Lung (tissue), 12 donors: ENCODE data around the gene GNG13. TPM values are rescaled to one million over a fixed set of nuclear protein-coding genes. Genes with fewer than 3 reads are reported as not detected.

Experiments used
- ATAC-seq: fragments of 200-7000 bp; cut with Tn5 transposase; one replicate; pipeline ENCODE4 v1.9.1; 2020; ENCODE audit warnings: moderate number of reproducible peaks; ENCODE audit not compliant: insufficient read depth, low FRiP score
- DNase-seq, 3 donors: peaks; one replicate each; pipeline ENCODE4 v3.0.0-alpha.2; 2013 to 2017
- H3K27ac ChIP-seq, 2 donors: one replicate each; pipeline ENCODE4 v1.5.1; 2013; ENCODE audit warnings: mild to moderate bottlenecking in 2 of 2, moderate library complexity in 2 of 2, control low read depth in 1 of 2, inconsistent platforms in 1 of 2, low read depth in 1 of 2, low read length in 1 of 2
- H3K27me3 ChIP-seq, 3 donors: one replicate each; pipeline ENCODE4 v1.5.1; 2013; ENCODE audit warnings: low read length in 2 of 3; ENCODE audit not compliant: control insufficient read depth in 3 of 3, insufficient read depth in 3 of 3
- H3K36me3 ChIP-seq, 4 donors: one replicate each; pipeline ENCODE4 v1.5.1; 2013; ENCODE audit warnings: low read length in 4 of 4, mild to moderate bottlenecking in 1 of 4, moderate library complexity in 1 of 4; ENCODE audit not compliant: control insufficient read depth in 4 of 4, insufficient read depth in 4 of 4
- H3K4me1 ChIP-seq, 5 donors: one replicate each; pipeline ENCODE4 v1.5.1; 2013; ENCODE audit warnings: low read length in 5 of 5, mild to moderate bottlenecking in 2 of 5, moderate library complexity in 1 of 5; ENCODE audit not compliant: control insufficient read depth in 5 of 5, insufficient read depth in 5 of 5
- H3K4me3 ChIP-seq: one replicate; pipeline ENCODE4 v1.5.1; 2013; ENCODE audit warnings: mild to moderate bottlenecking, control low read depth, moderate library complexity
- H3K9ac ChIP-seq, 2 donors: one replicate each; pipeline ENCODE4 v1.5.1; 2013; ENCODE audit warnings: low read length in 2 of 2, control low read depth in 1 of 2; ENCODE audit not compliant: insufficient read depth in 1 of 2
- H3K9me3 ChIP-seq, 4 donors: one replicate each; pipeline ENCODE4 v1.5.1; 2013; ENCODE audit warnings: low read length in 3 of 4, mild to moderate bottlenecking in 1 of 4, moderate library complexity in 1 of 4; ENCODE audit not compliant: control insufficient read depth in 4 of 4, insufficient read depth in 3 of 4
- WGBS, 2 donors: extraction: QIAGEN DNeasy Blood & Tissue Kit; methylation state at CpG; one replicate each; pipeline ENCODE4 v1.1.7; 2013; 5-methylcytosine and 5-hydroxymethylcytosine counted together
- polyA plus RNA-seq, 2 donors: library from polyadenylated mRNA; stranded (reverse); fragments of 200-250 nt; gene quantifications; one replicate each; pipeline ENCODE4 v1.2.1, GENCODE V29; 2013
- total RNA-seq, 2 donors: library from RNA; depleted of rRNA in 1 of 2; stranded (reverse); fragments of >200 nt in 1 of 2; gene quantifications; one replicate each; pipeline ENCODE4 v1.2.1, GENCODE V29; 2014 to 2021
- TF ChIP-seq, protein P1 (sequence below): IDR thresholded peaks from 2 replicates; pipeline ENCODE4 v1.5.1; 2012; ENCODE audit warnings: mild to moderate bottlenecking; ENCODE audit errors: control extremely low read depth, extremely low read depth
- donor health status: control.
- donor health status: control.
- donor health status: Bipolar disorder and iron deficiency.
- donor health status: healthy.
- donor health status: DM: yes; HTN: yes; CAD: no.

GNG13 gene
- total and polyA plus RNA-seq, 4 donors: not detected

GRCh38 chr16:830871-831570, 30.5 kb upstream of the GNG13 start:
- peaks cover 0 to 8% (median 0%) of the 10 kb centered on the region in 5 donors for H3K4me1 ChIP-seq
- TF ChIP-seq, protein P1, sequence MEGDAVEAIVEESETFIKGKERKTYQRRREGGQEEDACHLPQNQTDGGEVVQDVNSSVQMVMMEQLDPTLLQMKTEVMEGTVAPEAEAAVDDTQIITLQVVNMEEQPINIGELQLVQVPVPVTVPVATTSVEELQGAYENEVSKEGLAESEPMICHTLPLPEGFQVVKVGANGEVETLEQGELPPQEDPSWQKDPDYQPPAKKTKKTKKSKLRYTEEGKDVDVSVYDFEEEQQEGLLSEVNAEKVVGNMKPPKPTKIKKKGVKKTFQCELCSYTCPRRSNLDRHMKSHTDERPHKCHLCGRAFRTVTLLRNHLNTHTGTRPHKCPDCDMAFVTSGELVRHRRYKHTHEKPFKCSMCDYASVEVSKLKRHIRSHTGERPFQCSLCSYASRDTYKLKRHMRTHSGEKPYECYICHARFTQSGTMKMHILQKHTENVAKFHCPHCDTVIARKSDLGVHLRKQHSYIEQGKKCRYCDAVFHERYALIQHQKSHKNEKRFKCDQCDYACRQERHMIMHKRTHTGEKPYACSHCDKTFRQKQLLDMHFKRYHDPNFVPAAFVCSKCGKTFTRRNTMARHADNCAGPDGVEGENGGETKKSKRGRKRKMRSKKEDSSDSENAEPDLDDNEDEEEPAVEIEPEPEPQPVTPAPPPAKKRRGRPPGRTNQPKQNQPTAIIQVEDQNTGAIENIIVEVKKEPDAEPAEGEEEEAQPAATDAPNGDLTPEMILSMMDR: no peak
- no peak overlapping the region for H3K4me3 ChIP-seq
- peak overlapping the region in 1 of 2 donors; percentile 20 for H3K27ac ChIP-seq
- 25 to 46% methylated on average over 24 of the region's 24 CpGs for WGBS, 2 donors
- ATAC-seq (no peak), DNase-seq (no peak)
- no peak overlapping the region for H3K9ac ChIP-seq
- peaks cover 0 to 12% (median 2%) of the 10 kb centered on the region in 4 donors for H3K9me3 ChIP-seq
- H3K36me3 ChIP-seq: no peaks in the 10 kb centered on the region
- peaks cover 0 to 3% (median 0%) of the 10 kb centered on the region in 3 donors for H3K27me3 ChIP-seq

DNA sequence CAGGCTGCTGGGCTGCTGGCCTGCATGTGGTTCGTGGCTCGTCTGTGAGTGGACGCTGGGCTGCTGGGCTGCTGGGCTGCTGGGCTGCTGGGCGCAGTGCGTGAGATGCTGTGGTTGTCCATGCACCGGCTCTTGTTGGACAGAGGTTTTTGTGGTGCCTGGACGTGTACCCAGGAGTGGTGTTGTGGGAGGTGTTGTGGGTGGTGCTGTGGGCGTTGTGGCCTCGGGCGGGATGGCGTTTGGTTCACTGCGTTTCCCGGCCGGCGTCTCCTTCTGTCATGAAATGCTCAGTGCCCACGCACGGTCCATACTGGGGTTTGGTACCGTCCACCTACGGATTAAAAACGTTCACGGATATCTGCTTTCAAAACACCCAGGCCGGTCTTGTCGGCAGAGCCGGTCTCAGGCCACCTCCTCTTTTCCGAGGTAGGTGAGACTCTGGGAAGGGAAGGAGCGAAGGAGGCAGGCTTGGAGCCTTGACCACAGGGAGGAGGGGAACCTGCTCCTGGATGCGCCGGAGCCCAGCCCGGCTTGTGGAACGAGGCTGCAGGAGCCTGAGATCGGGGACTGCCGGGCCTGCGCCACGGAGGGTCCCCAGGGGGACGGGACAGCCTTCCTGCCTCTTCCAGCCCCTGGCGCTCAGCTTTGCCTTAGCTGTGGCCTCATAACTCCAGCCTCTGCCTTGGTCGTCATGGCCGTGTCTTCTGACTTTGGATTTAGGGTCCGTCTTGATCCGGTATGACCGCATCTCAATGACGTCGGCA, 29.8 kb upstream of the GNG13 start:
- ATAC-seq (no peak), DNase-seq (no peak)
- 85 to 86% methylated on average over 43 of the region's 43 CpGs for WGBS, 2 donors
- TF ChIP-seq, protein P1: no peak
- H3K27me3 ChIP-seq: peaks cover 0 to 3% (median 3%) of the 10 kb centered on the region in 3 donors
- no peak overlapping the region for H3K27ac ChIP-seq
- peaks cover 0 to 6% (median 1%) of the 10 kb centered on the region in 4 donors for H3K9me3 ChIP-seq
- H3K4me3 ChIP-seq: no peak overlapping the region
- H3K9ac ChIP-seq: no peak overlapping the region
- peaks cover 0 to 9% (median 0%) of the 10 kb centered on the region in 5 donors for H3K4me1 ChIP-seq
- H3K36me3 ChIP-seq: no peaks in the 10 kb centered on the region

- Histone ChIP-seq H3K4me3 (no peak overlapping the region), H3K9ac (no peak overlapping the region), H3K4me1 (peaks cover 0 to 12% (median 6%) of the 10 kb centered on the region in 5 donors), H3K27me3 (peaks cover 3 to 5% (median 3%) of the 10 kb centered on the region in 3 donors), H3K27ac (no peak overlapping the region), H3K36me3 (no peaks in the 10 kb centered on the region), H3K9me3 (peaks cover 0 to 2% (median 0%) of the 10 kb centered on the region in 4 donors)
- ATAC-seq (no peak), DNase-seq (no peak)
- 85 to 90% methylated on average over 16 to 17 of the region's 17 CpGs for WGBS, 2 donors
- TF ChIP-seq, protein P1: no peak
Observed at GRCh38 chr16:828891-829290, 28.4 kb upstream of the GNG13 start.
